Activated B cell treated with CpG ODN at 0.5 μM for 24 hours (primary cell): ENCODE results near the gene COL18A1. TPM values are rescaled to one million over a fixed set of nuclear protein-coding genes. Genes with fewer than 3 reads are reported as not detected.

ENCODE experiments used
- ATAC-seq: fragments of 200-7000 bp; cut with Tn5 transposase; one replicate; pipeline ENCODE4 v1.10.0; 2021; ENCODE audit warnings: low read depth, mild to moderate bottlenecking, moderate library complexity
- CTCF ChIA-PET: fragments of 350-600 bp; sonication (Branson Sonifier 250); formaldehyde crosslinking; loops from one replicate; lab custom pipeline; 2021; ENCODE audit warnings: antibody characterized with exemption; lab: Charles Lee
- POLR2A ChIA-PET: fragments of 350-600 bp; sonication (Branson Sonifier 250); formaldehyde crosslinking; loops from one replicate; lab custom pipeline; 2021; ENCODE audit warnings: antibody characterized with exemption; lab: Charles Lee
- DNase-seq: peaks from one replicate; pipeline ENCODE4 v3.0.0; 2022
- H3K27ac Mint-ChIP-seq: one replicate; pipeline ENCODE4 v1.8.0; 2020; ENCODE audit warnings: mixed read lengths
- H3K27me3 Mint-ChIP-seq: one replicate; pipeline ENCODE4 v1.8.0; 2021; ENCODE audit warnings: mixed read lengths
- H3K36me3 Mint-ChIP-seq: one replicate; pipeline ENCODE4 v1.8.0; 2021; ENCODE audit warnings: low read depth, mixed read lengths
- H3K4me1 Mint-ChIP-seq: one replicate; pipeline ENCODE4 v1.8.0; 2021; ENCODE audit warnings: mixed read lengths
- H3K4me3 Mint-ChIP-seq: one replicate; pipeline ENCODE4 v1.8.0; 2020; ENCODE audit warnings: mild to moderate bottlenecking, mixed read lengths
- H3K9me3 Mint-ChIP-seq: one replicate; pipeline ENCODE4 v1.8.0; 2020; ENCODE audit warnings: mixed read lengths
- CTCF ChIP-seq: fragments of 200-600 bp; IDR thresholded peaks from one replicate; pipeline ENCODE4 v1.8.0; 2022; ENCODE audit warnings: antibody characterized with exemption, mild to moderate bottlenecking
- intact Hi-C: fragments of 100-400 bp; cut with micrococcal nuclease; formaldehyde crosslinking; loops from one replicate; pipeline ENCODE4 v1.15.1; 2024
- total RNA-seq: library from RNA; stranded (reverse); gene quantifications from 2 replicates; pipeline ENCODE4 v1.2.3, GENCODE V29; 2022

Gene COL18A1
- total RNA-seq, 1 donor from 2014 or later: 1.6 TPM

GRCh38 chr21:45521241-45521640 lies 116.3 kb downstream of the COL18A1 start:
- POLR2A ChIA-PET: no interaction called here
- Mint-ChIP-seq H3K27me3 (no peaks in the 10 kb centered on the region), H3K36me3 (peaks cover 60% of the 10 kb centered on the region), H3K27ac (no peak overlapping the region), H3K4me1 (peaks cover 6% of the 10 kb centered on the region), H3K4me3 (no peak overlapping the region), H3K9me3 (peaks cover 25% of the 10 kb centered on the region)
- no peak for ATAC-seq
- no peak for TF ChIP-seq CTCF
- CTCF ChIA-PET: no interaction called here
- intact Hi-C loops: no loop called here
- DNase-seq: no peak

- H3K4me3 Mint-ChIP-seq: no peak overlapping the region
- CTCF ChIA-PET: no interaction called here
Observed at GRCh38 chr21:45522381-45522780, 117.4 kb downstream of the COL18A1 start.

GRCh38 chr21:45522986-45523385 lies 118.0 kb downstream of the COL18A1 start:
- ChIA-PET CTCF (no interaction called here), POLR2A (no interaction called here)
- H3K27ac Mint-ChIP-seq: no peak overlapping the region
- no peak for DNase-seq
- peaks cover 22% of the 10 kb centered on the region for H3K9me3 Mint-ChIP-seq
- peaks cover 4% of the 10 kb centered on the region for H3K4me1 Mint-ChIP-seq
- peaks cover 60% of the 10 kb centered on the region for H3K36me3 Mint-ChIP-seq
- TF ChIP-seq CTCF: no peak
- H3K27me3 Mint-ChIP-seq: no peaks in the 10 kb centered on the region
- intact Hi-C loops: no loop called here
- H3K4me3 Mint-ChIP-seq: no peak overlapping the region
- ATAC-seq: no peak

More at GRCh38 chr21:45522381-45522780, 117.4 kb downstream of the COL18A1 start:
- POLR2A ChIA-PET: no interaction called here
- Mint-ChIP-seq H3K4me1 (peaks cover 6% of the 10 kb centered on the region), H3K36me3 (peaks cover 61% of the 10 kb centered on the region), H3K9me3 (peaks cover 25% of the 10 kb centered on the region), H3K27me3 (no peaks in the 10 kb centered on the region), H3K27ac (no peak overlapping the region)
- no peak for ATAC-seq
- DNase-seq: no peak
- intact Hi-C loops: no loop called here
- TF ChIP-seq CTCF: no peak

- Mint-ChIP-seq H3K4me1 (peaks cover 4% of the 10 kb centered on the region), H3K4me3 (no peak overlapping the region), H3K36me3 (peaks cover 55% of the 10 kb centered on the region), H3K27me3 (no peaks in the 10 kb centered on the region), H3K9me3 (peaks cover 17% of the 10 kb centered on the region), H3K27ac (no peak overlapping the region)
- DNase-seq (no peak), ATAC-seq (no peak)
- ChIA-PET CTCF (no interaction called here), POLR2A (no interaction called here)
- intact Hi-C loops: no loop called here
- no peak for TF ChIP-seq CTCF
Observed at GRCh38 chr21:45523411-45524101, 118.6 kb downstream of the COL18A1 start.

GRCh38 chr21:45524756-45525152 lies 119.8 kb downstream of the COL18A1 start:
- Mint-ChIP-seq H3K4me3 (no peak overlapping the region), H3K4me1 (peaks cover 4% of the 10 kb centered on the region), H3K9me3 (peaks cover 5% of the 10 kb centered on the region), H3K27ac (no peak overlapping the region), H3K36me3 (peaks cover 48% of the 10 kb centered on the region), H3K27me3 (no peaks in the 10 kb centered on the region)
- TF ChIP-seq CTCF: no peak
- ChIA-PET CTCF (no interaction called here), POLR2A (no interaction called here)
- DNase-seq (no peak), ATAC-seq (no peak)
- intact Hi-C loops: no loop called here
